GM12865 (cell line): Measurements from ENCODE around the gene SLC24A3.

Experiments
- DNase-seq: peaks from one replicate; pipeline ENCODE4 v3.0.0; 2010; ENCODE audit warnings: low read depth
- H3K4me3 ChIP-seq: 2 replicates; pipeline ENCODE4 v1.5.1; 2011; ENCODE audit warnings: mild to moderate bottlenecking, low read depth, low read length, control low read depth
- TF ChIP-seq, protein P1 (sequence below): IDR thresholded peaks from 2 replicates; pipeline ENCODE4 v1.5.1; 2011; ENCODE audit warnings: low read length, control low read depth, low read depth, inconsistent platforms; ENCODE audit not compliant: insufficient read depth; ENCODE audit errors: missing control alignments

Gene SLC24A3

DNA sequence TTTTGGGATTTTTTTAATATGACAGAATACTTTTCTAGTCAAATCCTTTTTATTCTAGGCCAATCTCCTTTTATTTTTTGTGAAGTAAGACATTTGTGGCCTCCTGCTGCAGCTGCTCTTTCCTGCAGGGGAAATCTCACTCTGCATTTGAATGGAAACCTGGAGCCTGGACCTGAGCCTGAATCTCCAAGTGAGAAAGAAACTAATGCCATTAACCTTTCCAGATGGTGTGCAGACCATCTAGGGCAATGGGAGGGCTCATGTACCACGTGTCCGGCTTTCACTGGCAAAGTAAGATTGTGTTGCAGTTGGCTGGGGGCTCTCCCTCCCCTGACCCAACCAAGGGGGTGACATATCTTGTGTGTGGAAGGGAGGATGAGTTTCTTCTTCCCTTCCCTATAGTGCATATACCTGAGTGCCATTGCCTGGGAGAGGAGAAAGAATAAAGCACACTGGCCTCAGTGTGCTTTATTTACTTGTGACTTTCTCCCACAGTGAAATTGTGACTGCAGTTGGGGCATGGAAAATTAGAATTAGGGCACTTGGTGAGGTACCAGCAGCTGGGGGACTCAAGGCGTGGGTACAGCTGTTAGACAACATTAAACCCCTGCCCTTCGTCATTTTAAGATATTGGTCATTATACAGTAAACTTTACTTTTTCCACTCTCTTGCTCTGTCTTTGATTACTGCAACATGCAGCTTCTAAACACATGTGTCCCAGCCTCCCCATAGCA, 385.8 kb downstream of the SLC24A3 start:
- no peak overlapping the region for H3K4me3 ChIP-seq
- DNase-seq = no peak
- TF ChIP-seq, protein P1, sequence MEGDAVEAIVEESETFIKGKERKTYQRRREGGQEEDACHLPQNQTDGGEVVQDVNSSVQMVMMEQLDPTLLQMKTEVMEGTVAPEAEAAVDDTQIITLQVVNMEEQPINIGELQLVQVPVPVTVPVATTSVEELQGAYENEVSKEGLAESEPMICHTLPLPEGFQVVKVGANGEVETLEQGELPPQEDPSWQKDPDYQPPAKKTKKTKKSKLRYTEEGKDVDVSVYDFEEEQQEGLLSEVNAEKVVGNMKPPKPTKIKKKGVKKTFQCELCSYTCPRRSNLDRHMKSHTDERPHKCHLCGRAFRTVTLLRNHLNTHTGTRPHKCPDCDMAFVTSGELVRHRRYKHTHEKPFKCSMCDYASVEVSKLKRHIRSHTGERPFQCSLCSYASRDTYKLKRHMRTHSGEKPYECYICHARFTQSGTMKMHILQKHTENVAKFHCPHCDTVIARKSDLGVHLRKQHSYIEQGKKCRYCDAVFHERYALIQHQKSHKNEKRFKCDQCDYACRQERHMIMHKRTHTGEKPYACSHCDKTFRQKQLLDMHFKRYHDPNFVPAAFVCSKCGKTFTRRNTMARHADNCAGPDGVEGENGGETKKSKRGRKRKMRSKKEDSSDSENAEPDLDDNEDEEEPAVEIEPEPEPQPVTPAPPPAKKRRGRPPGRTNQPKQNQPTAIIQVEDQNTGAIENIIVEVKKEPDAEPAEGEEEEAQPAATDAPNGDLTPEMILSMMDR = no peak

DNA sequence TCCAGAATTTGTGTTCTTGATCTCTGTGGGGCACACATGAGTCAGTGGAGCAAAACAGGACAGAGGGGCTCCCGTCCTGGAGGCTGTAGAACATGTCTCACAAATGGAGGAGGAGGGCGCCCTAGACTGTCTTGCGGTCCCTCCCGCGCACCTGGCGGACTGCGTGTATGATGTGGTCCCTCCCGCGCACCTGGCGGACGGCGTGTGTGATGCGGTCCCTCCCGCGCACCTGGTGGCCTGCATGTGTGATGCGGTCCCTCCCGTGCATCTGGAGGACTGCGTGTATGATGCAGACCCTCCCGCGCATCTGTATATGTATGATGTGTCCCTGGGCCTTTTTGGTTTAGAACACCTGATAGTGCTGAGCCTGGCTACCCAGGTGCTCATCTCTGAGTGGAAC, 386.8 kb downstream of the SLC24A3 start:
- no peak for DNase-seq
- TF ChIP-seq, protein P1 = no peak
- no peak overlapping the region for H3K4me3 ChIP-seq

DNA sequence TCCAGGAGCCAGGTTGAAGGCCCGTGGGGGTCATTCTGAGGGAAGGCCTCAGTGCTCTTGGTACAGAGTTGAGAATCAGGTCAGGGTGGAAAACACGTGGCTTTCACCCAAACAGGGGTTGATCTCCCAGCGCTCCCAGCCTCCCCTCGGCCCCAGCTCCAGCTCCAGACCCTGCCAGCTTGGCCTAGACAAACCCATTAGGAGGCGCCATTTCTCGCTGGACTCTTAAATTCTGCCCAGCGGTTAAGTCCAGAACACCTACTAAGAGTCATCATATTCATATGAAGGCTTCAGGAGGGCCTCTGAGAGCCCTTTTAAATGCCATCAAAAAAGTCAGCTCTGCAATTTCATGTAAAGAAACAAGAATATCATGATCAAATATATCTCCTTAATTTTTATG, 387.6 kb downstream of the SLC24A3 start:
- DNase-seq = no peak
- no peak overlapping the region for H3K4me3 ChIP-seq
- TF ChIP-seq, protein P1 = no peak

DNA sequence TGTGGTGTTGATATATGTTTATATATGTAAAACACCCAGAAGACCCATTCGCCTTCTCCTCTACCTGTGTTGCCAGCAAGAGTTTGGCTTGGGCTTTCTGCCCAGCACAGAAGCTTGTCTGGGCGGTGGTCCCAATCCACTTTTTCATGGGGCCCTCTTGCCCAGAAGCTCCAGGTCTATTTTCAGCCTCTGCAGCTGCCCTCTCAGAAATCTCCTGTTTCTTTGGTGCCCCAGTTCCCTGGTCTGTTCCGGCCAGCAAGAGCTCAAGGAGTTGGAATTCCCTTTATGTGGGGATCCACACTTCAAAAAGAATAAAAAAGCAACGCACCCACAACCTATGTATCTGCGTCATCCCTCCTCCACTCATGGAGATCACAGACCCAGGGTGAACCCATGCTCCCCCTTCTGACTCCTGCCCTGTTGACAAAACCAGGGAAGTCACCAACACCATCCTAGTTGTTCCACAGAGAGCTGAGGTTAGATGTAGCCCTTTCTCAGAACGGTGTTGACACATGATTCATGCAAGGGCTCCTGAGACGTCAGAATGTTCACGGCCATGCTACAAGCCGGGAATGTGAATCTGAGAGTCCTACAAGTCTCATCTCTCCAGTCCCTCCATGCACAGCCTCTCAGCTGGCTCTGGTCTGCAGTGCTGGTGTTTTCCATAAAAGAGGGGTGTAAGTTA, 388.8 kb downstream of the SLC24A3 start:
- TF ChIP-seq, protein P1 = no peak
- H3K4me3 ChIP-seq = no peak overlapping the region
- DNase-seq = no peak

DNA sequence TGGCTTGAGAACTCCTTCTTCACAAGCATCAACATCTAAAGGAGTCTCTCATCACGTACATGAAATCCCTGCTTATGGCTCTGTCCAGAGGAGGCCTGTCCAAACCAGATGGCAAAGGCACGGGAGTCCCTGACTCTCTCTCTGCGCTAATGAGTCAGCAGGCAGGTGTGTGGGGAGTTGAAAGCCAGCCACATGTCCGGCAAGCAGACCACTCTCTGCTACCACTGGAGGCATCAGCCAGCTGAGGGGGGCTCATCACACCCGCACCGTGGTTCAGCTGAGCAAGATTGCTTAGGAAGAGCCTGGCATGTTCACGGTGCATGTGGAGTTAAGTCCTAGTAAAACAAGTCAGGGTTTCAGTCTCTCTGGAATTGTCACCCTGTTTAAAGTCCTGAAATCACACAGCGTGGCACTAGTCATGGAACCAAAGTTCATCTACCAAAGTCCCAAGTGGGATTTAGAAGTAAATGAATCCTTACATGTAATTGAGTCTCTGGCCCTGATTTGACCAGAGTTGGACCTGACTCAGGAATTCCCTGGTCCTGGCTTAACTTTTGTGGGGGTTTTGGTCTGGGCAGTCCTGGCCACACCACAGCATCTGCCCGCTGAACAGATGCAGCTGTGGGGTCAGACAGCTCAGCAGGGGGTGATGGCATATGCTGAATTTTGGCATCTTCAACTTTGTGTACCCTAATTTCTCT, 390.4 kb downstream of the SLC24A3 start:
- no peak overlapping the region for H3K4me3 ChIP-seq
- no peak for DNase-seq
- TF ChIP-seq, protein P1 = no peak

DNA sequence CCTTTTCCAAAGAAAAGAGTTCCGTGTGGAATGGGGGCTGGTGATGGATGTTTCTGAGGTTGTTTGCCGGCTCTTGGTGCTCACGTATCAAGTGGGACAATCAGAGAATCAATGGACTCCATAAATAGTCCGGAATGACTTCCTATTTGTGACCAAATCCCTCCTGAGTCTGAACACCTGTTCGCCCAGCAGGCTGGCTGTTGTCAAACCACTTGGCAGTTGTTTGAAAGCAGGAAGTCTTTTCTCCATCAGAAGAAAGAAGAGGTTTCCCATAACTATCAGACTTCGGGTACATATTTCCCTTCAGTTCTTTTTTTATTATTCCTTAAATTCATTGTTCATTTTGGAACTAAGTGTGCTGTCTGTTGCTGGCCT, 390.9 kb downstream of the SLC24A3 start:
- TF ChIP-seq, protein P1 = no peak
- H3K4me3 ChIP-seq = no peak overlapping the region
- no peak for DNase-seq
